Liver (tissue), 9 donors: Measurements from ENCODE around the gene PPY. TPM values are rescaled to one million over a fixed set of nuclear protein-coding genes. Genes with fewer than 3 reads are reported as not detected.
"Not testable (repeated sequence)": the region's sequence is repeated elsewhere in the genome, so short reads cannot be mapped to it uniquely, and the experiment has no call there.

Experiments used
- DNase-seq: peaks from one replicate; pipeline ENCODE4 v3.0.0-alpha.2; 2017; ENCODE audit warnings: low spot score
- H3K27ac ChIP-seq, 2 donors: one replicate each; pipeline ENCODE4 v1.7.0; 2013; ENCODE audit warnings: inconsistent platforms in 2 of 2, low read length in 2 of 2, control low read depth in 1 of 2, low read depth in 1 of 2, mild to moderate bottlenecking in 1 of 2
- H3K27me3 ChIP-seq, 4 donors: one replicate each; pipeline versions ENCODE4 v1.6.1 to v1.7.0; 2013; ENCODE audit warnings: low read length in 3 of 4, inconsistent platforms in 1 of 4, mild to moderate bottlenecking in 1 of 4, moderate library complexity in 1 of 4; ENCODE audit not compliant: control insufficient read depth in 4 of 4, insufficient read depth in 4 of 4
- H3K36me3 ChIP-seq, 4 donors: one replicate each; pipeline versions ENCODE4 v1.6.1 to v1.7.0; 2013; ENCODE audit warnings: low read length in 3 of 4, mild to moderate bottlenecking in 3 of 4, low read depth in 1 of 4, moderate library complexity in 1 of 4; ENCODE audit not compliant: control insufficient read depth in 4 of 4, insufficient read depth in 3 of 4
- H3K4me1 ChIP-seq, 4 donors: one replicate each; pipeline versions ENCODE4 v1.6.1 to v1.7.0; 2013; ENCODE audit warnings: low read length in 3 of 4, mild to moderate bottlenecking in 3 of 4, moderate library complexity in 1 of 4; ENCODE audit not compliant: control insufficient read depth in 4 of 4, insufficient read depth in 4 of 4
- H3K4me3 ChIP-seq, 3 donors: one replicate each; pipeline versions ENCODE4 v1.6.1 to v1.7.0; 2013; ENCODE audit warnings: low read length in 3 of 3, control low read depth in 1 of 3, low read depth in 1 of 3, mild to moderate bottlenecking in 1 of 3
- H3K9ac ChIP-seq, 2 donors: one replicate each; pipeline ENCODE4 v1.7.0; 2013; ENCODE audit warnings: low read length in 2 of 2, mild to moderate bottlenecking in 2 of 2, moderate library complexity in 2 of 2, control low read depth in 1 of 2, low read depth in 1 of 2
- H3K9me3 ChIP-seq, 4 donors: one replicate each; pipeline versions ENCODE4 v1.6.1 to v1.7.0; 2013; ENCODE audit warnings: low read length in 3 of 4; ENCODE audit not compliant: control insufficient read depth in 4 of 4
- EGR1 ChIP-seq, 2 donors: IDR thresholded peaks; 2 replicates each; pipeline ENCODE4 v1.6.1; 2016 to 2018; ENCODE audit warnings: antibody characterized with exemption in 2 of 2, low read depth in 2 of 2
- FOXA1 ChIP-seq: IDR thresholded peaks from 2 replicates; pipeline ENCODE4 v1.6.1; 2016; ENCODE audit warnings: antibody characterized with exemption
- FOXA2 ChIP-seq: IDR thresholded peaks from 2 replicates; pipeline ENCODE4 v1.6.1; 2016; ENCODE audit warnings: antibody characterized with exemption
- GABPA ChIP-seq, 2 donors: IDR thresholded peaks in 1 of 2; conservative IDR thresholded peaks in 1 of 2; 2 replicates each; pipeline ENCODE4 v1.6.1; 2016; ENCODE audit warnings: antibody characterized with exemption in 2 of 2, mild to moderate bottlenecking in 1 of 2, moderate library complexity in 1 of 2
- HNF4A ChIP-seq, 2 donors: conservative IDR thresholded peaks; 2 replicates each; pipeline ENCODE4 v1.6.1; 2016; ENCODE audit warnings: antibody characterized with exemption in 2 of 2, mild to moderate bottlenecking in 2 of 2
- HNF4G ChIP-seq: IDR thresholded peaks from 2 replicates; pipeline ENCODE4 v1.6.1; 2016; ENCODE audit warnings: antibody characterized with exemption
- JUND ChIP-seq, 2 donors: IDR thresholded peaks; 2 replicates each; pipeline ENCODE4 v1.6.1; 2016; ENCODE audit warnings: antibody characterized with exemption in 2 of 2
- RAD21 ChIP-seq, 2 donors: IDR thresholded peaks; 2 replicates each; pipeline ENCODE4 v1.6.1; 2016; ENCODE audit warnings: antibody characterized with exemption in 2 of 2, mild to moderate bottlenecking in 2 of 2
- TAF1 ChIP-seq: conservative IDR thresholded peaks from 2 replicates; pipeline ENCODE4 v1.6.1; 2016; ENCODE audit warnings: antibody characterized with exemption, mild to moderate bottlenecking
- YY1 ChIP-seq: IDR thresholded peaks from 2 replicates; pipeline ENCODE4 v1.6.1; 2016; ENCODE audit warnings: antibody characterized with exemption, mild to moderate bottlenecking
- WGBS: extraction: QIAGEN DNeasy Blood & Tissue Kit; methylation state at CpG from one replicate; pipeline ENCODE4 v1.1.7; 2013; 5-methylcytosine and 5-hydroxymethylcytosine counted together
- polyA plus RNA-seq, 2 donors: library from polyadenylated mRNA; stranded (reverse) in 1 of 2; unstranded in 1 of 2; fragments of 200-250 nt in 1 of 2; fragments of >200 nt in 1 of 2; fragmentation: Nextera tagmentation in 1 of 2; extraction: Ambion mirVana in 1 of 2; gene quantifications; one replicate each; pipeline versions ENCODE4 v1.2.1 to v1.2.3, GENCODE V29; 2013 to 2015
- total RNA-seq, 2 donors: library from RNA; depleted of rRNA; stranded (reverse); fragments of >200 nt; gene quantifications; one replicate each; pipeline ENCODE4 v1.2.3, GENCODE V29; 2014
- TF ChIP-seq, protein P1 (sequence below): IDR thresholded peaks from 2 replicates; pipeline ENCODE4 v1.6.1; 2016; ENCODE audit warnings: antibody characterized with exemption, mild to moderate bottlenecking
- TF ChIP-seq, protein P2 (sequence below): fragments of 150-350 bp; IDR thresholded peaks from 2 replicates; pipeline ENCODE4 v1.5.1; 2017; ENCODE audit warnings: improper control_type of control experiment, low read depth, low read length; ENCODE audit not compliant: missing input control
- TF ChIP-seq, protein P3 (sequence below): IDR thresholded peaks from 2 replicates; pipeline ENCODE4 v1.6.1; 2016; ENCODE audit warnings: antibody characterized with exemption
- TF ChIP-seq, protein P4 (sequence below): IDR thresholded peaks from 2 replicates; pipeline ENCODE4 v1.6.1; 2016; ENCODE audit warnings: antibody characterized with exemption
- TF ChIP-seq, protein P5 (sequence below): IDR thresholded peaks from 2 replicates; pipeline ENCODE4 v1.6.1; 2016; ENCODE audit warnings: antibody characterized with exemption
- donor health status: healthy.
- donor health status: healthy.
- donor health status: healthy.
- donor health status: healthy.
- donor health status: healthy.

Gene PPY
- total and polyA plus RNA-seq, 4 donors, result not detected

DNA sequence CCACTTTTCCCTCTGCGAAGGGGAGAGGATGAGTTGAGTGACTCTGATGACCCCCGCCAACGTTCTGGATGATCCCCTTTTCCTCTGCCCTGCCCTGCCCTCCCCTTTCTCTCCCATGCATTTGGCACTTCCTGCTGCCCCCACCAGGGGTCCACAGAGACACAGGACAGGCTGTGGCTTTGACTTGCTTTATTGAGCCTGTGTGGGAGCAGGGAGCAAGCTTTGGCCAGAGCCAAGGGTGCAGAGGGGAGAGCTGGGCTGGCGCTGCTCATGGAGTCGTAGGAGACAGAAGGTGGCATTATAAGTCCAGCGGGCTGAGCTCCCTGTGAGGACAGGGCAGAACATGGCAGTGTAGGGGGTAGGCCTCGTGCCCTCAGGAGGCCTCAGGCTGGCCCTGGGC lies 1.6 kb downstream of the PPY start:
- Histone ChIP-seq H3K9ac (no peak overlapping the region), H3K27ac (no peak overlapping the region), H3K4me1 (peaks cover 0 to 6% (median 4%) of the 10 kb centered on the region in 4 donors), H3K9me3 (no peaks in the 10 kb centered on the region), H3K36me3 (no peaks in the 10 kb centered on the region), H3K4me3 (no peak overlapping the region), H3K27me3 (no peaks in the 10 kb centered on the region)
- WGBS, result 78% methylated on average over 7 of the region's 7 CpGs
- peak; percentile 66 for DNase-seq
- TF ChIP-seq TAF1 (no peak), RAD21 (IDR thresholded peaks at IDR 0.05) (peak in 1 of 2 donors; percentile 69), GABPA (IDR thresholded peaks at IDR 0.05 in 1 of 2, conservative IDR thresholded peaks at IDR 0.05 in 1 of 2) (no peak)
- TF ChIP-seq, protein P1, sequence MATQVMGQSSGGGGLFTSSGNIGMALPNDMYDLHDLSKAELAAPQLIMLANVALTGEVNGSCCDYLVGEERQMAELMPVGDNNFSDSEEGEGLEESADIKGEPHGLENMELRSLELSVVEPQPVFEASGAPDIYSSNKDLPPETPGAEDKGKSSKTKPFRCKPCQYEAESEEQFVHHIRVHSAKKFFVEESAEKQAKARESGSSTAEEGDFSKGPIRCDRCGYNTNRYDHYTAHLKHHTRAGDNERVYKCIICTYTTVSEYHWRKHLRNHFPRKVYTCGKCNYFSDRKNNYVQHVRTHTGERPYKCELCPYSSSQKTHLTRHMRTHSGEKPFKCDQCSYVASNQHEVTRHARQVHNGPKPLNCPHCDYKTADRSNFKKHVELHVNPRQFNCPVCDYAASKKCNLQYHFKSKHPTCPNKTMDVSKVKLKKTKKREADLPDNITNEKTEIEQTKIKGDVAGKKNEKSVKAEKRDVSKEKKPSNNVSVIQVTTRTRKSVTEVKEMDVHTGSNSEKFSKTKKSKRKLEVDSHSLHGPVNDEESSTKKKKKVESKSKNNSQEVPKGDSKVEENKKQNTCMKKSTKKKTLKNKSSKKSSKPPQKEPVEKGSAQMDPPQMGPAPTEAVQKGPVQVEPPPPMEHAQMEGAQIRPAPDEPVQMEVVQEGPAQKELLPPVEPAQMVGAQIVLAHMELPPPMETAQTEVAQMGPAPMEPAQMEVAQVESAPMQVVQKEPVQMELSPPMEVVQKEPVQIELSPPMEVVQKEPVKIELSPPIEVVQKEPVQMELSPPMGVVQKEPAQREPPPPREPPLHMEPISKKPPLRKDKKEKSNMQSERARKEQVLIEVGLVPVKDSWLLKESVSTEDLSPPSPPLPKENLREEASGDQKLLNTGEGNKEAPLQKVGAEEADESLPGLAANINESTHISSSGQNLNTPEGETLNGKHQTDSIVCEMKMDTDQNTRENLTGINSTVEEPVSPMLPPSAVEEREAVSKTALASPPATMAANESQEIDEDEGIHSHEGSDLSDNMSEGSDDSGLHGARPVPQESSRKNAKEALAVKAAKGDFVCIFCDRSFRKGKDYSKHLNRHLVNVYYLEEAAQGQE, result no peak
- TF ChIP-seq, protein P2, sequence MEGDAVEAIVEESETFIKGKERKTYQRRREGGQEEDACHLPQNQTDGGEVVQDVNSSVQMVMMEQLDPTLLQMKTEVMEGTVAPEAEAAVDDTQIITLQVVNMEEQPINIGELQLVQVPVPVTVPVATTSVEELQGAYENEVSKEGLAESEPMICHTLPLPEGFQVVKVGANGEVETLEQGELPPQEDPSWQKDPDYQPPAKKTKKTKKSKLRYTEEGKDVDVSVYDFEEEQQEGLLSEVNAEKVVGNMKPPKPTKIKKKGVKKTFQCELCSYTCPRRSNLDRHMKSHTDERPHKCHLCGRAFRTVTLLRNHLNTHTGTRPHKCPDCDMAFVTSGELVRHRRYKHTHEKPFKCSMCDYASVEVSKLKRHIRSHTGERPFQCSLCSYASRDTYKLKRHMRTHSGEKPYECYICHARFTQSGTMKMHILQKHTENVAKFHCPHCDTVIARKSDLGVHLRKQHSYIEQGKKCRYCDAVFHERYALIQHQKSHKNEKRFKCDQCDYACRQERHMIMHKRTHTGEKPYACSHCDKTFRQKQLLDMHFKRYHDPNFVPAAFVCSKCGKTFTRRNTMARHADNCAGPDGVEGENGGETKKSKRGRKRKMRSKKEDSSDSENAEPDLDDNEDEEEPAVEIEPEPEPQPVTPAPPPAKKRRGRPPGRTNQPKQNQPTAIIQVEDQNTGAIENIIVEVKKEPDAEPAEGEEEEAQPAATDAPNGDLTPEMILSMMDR, result peak; percentile 33

DNA sequence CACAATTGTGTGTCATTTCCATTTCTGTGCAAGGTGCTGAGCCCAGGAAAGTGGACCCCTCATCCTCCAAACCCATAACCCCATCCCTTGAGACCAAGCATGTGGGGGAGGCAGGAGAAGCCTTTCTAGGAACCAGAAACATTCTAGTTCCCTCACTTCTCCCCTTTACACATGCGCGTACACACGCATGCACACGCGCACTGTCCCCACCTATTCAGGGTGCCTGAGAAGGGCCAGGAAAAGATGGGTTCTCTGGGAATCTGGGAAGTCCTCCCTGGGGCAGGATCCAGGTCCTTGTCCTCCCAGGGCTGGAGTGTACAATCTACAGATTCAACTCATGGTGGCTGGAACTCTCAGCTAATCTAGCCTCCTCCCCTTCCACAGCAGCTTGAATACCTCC lies 2.4 kb downstream of the PPY start:
- no peak for TF ChIP-seq FOXA2
- TF ChIP-seq, protein P3, sequence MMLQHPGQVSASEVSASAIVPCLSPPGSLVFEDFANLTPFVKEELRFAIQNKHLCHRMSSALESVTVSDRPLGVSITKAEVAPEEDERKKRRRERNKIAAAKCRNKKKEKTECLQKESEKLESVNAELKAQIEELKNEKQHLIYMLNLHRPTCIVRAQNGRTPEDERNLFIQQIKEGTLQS, result no peak
- TF ChIP-seq, protein P4, sequence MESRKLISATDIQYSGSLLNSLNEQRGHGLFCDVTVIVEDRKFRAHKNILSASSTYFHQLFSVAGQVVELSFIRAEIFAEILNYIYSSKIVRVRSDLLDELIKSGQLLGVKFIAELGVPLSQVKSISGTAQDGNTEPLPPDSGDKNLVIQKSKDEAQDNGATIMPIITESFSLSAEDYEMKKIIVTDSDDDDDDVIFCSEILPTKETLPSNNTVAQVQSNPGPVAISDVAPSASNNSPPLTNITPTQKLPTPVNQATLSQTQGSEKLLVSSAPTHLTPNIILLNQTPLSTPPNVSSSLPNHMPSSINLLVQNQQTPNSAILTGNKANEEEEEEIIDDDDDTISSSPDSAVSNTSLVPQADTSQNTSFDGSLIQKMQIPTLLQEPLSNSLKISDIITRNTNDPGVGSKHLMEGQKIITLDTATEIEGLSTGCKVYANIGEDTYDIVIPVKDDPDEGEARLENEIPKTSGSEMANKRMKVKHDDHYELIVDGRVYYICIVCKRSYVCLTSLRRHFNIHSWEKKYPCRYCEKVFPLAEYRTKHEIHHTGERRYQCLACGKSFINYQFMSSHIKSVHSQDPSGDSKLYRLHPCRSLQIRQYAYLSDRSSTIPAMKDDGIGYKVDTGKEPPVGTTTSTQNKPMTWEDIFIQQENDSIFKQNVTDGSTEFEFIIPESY, result no peak
- no peak for TF ChIP-seq YY1
- TF ChIP-seq HNF4A (conservative IDR thresholded peaks at IDR 0.05), result no peak
- TF ChIP-seq, protein P5, sequence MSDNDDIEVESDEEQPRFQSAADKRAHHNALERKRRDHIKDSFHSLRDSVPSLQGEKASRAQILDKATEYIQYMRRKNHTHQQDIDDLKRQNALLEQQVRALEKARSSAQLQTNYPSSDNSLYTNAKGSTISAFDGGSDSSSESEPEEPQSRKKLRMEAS, result no peak
- no peak for TF ChIP-seq JUND (IDR thresholded peaks at IDR 0.05)
- no peak for TF ChIP-seq HNF4G
- TF ChIP-seq EGR1 (IDR thresholded peaks at IDR 0.05; ENCODE audit: low read depth in 2 of 2), result no peak
- TF ChIP-seq FOXA1, result no peak
- no peak for TF ChIP-seq RAD21 (IDR thresholded peaks at IDR 0.05)
- TF ChIP-seq GABPA (IDR thresholded peaks at IDR 0.05 in 1 of 2, conservative IDR thresholded peaks at IDR 0.05 in 1 of 2), result no peak
- 97% methylated on average over 5 of the region's 5 CpGs for WGBS
- Histone ChIP-seq H3K9me3 (no peaks in the 10 kb centered on the region), H3K27ac (no peak overlapping the region), H3K36me3 (no peaks in the 10 kb centered on the region), H3K27me3 (no peaks in the 10 kb centered on the region), H3K9ac (no peak overlapping the region), H3K4me3 (no peak overlapping the region), H3K4me1 (peaks cover 0 to 6% (median 4%) of the 10 kb centered on the region in 4 donors)
- no peak for DNase-seq

DNA sequence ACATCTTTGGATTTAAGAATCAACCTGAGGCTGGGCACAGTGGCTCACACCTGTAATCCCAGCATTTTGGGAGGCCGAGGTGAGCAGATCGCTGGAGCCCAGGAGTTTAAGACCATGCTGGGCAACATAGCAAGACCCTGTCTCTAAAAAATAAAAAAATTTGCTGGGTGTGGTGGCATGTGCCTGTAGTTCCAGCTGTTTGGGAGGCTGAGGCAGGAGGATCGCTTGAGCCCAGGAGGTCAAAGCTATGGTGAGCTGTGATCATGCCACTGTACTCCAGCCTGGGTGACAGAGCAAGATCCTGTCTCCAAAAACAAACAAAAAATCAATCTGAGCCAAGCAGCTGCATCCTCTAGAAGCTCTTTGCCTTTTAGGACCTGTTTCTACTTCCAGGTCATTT lies 2.8 kb downstream of the PPY start:
- not testable (repeated sequence) for H3K27me3 ChIP-seq, H3K4me3 ChIP-seq, H3K4me1 ChIP-seq, H3K9ac ChIP-seq, H3K27ac ChIP-seq, DNase-seq, H3K36me3 ChIP-seq, H3K9me3 ChIP-seq
- 97% methylated on average over 3 of the region's 3 CpGs for WGBS
